NCI-H82 treated with DMSO at 0.1 percent for 48 hours (cell line): ENCODE data around the gene TMSB15A.
"Not testable (repeated sequence)": the region's sequence is repeated elsewhere in the genome, so short reads cannot be mapped to it uniquely, and the experiment has no call there.

Experiments used
- DNase-seq: peaks from one replicate; lab custom pipeline; 2025; ENCODE audit not compliant: unreplicated experiment; lab: John Stamatoyannopoulos, UW

The TMSB15A gene

DNA sequence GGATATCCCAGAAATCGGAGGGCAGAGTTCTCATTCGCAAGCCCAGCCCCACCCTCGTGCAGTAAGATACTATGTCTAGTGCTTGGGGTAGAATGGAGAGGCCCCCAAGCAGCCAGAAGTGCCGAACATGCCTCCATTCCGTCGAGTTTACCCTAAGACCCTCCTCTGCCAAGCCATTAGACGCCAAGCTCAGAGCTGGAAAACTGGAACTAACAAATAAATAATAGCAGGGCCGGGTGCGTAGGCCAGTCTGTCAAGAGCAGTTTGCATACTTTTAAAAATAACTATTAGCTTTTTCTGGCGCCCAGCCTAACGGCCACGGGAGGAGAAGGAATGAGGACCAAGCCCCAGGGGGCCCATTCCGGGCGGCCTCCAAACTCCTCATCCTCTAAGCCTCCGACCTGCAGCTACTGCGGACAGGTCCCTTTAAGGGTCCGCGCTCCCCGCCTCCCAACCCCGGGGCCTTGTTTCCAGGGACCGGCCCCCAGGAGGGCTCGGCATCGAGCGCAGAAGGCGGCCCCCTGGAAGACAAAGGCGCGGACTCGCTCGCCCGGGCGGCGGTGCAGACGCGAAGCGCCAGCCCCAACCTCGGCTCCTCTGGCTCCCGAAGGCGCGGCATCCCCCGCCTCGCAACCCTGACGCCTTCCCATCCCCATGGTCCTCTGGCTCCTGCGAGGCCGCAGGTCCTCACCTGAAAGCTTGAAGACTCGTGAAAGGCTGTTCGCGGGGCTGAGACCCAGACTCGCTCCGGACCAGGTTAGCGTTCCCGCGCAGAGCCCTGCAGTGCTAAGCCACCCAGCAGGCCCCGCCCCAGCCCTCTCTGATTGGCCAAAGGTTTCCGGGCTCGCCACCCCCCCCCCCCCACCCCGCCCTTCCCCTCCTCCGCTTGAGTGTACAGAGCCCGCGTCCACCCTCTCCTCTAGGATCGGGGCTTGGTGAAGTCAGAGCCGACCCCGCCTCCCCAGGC, at the start of gene TMSB15A:
TMSB15A (minus strand) TSS at position 765 of the 967 bp plus-strand sequence.
- DNase-seq: peak; percentile 39

GRCh38 chrX:102560423-102561068, 44.0 kb upstream of the TMSB15A start:
- no peak for DNase-seq

DNA sequence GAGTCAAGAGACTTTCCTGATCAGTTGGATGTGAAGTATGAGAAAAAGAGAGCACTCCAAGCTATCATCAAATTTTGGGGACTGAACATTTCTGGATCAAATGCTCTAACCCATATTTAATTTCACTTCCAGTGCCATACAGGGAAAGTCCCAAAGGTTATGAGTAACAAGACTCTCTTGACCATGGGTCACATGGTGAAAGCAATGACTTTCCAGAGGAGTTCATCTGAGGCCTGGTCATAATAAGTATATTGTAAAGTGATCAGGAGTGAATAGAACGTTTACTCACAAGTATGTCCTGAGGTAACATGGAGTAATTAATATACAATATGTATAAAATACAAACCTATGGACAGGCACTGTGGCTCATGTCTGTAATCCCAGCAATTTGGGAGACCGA, 42.1 kb upstream of the TMSB15A start:
- DNase-seq: no peak

- DNase-seq: no peak
Observed at GRCh38 chrX:102548231-102548630, 31.7 kb upstream of the TMSB15A start.

GRCh38 chrX:102546828-102547493, 30.4 kb upstream of the TMSB15A start:
- no peak for DNase-seq

DNA sequence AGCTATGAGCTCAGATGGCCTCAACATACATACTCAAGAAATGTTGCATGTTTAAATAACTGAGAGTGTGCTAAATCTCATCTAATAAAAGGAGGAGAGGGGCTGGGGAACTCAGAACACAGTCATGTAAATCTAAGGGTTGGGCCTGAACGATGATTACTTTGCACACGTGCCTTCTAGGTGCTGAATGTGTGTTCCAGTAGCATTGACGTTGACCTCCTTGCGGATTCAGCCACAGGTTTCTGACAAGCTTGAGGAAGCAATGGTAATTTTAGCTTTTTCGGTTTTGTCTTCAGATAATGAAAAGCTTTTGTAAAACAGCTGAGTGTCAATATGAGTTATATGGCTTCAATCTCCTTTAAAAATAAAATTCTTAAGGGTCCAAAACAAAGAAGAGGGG, 29.6 kb upstream of the TMSB15A start:
- DNase-seq: not testable (repeated sequence)

GRCh38 chrX:102535958-102536357, 19.4 kb upstream of the TMSB15A start:
- DNase-seq: no peak

- peak; percentile 14 for DNase-seq
Observed at GRCh38 chrX:102517326-102517725, 787 bp upstream of the TMSB15A start.

DNA sequence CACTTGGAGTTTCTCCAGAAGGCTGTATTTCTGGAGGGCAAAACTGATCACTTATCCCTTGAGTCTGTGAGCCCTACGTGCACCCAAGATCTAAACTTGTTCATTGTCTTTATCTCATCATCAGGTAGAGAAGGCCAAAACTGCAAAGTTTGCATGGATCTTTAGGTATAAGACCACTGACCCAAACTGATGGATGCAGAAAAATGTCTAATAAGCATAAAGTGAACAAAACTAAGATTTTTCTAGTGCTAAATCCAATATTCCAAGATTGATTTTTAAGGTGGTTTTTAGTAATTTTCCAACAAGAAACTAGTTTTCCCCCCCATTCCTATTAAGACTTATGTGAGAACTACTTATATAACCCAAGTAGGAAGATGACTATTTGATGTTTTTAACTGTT, 2.0 kb downstream of the TMSB15A start:
- no peak for DNase-seq

DNA sequence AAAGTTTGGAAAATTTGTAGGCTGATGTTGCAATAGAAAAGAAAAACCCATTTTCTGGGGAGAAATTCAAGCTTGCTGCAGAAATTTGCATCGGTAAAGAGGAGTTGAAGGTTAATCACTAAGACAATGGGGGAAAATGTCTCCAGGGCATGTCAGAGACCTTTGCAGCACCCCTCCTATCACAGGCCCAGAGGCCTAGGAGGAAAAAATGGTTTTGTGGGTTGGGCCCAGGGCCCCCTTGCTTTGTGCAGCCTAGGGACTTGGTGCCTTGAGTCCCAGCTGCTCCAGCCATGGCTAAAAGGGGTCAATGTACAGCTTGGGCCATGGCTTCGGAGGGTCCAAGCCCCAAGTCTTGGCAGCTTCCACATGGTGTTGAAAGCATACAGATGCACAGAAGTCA, 17.8 kb downstream of the TMSB15A start:
- DNase-seq: no peak

DNA sequence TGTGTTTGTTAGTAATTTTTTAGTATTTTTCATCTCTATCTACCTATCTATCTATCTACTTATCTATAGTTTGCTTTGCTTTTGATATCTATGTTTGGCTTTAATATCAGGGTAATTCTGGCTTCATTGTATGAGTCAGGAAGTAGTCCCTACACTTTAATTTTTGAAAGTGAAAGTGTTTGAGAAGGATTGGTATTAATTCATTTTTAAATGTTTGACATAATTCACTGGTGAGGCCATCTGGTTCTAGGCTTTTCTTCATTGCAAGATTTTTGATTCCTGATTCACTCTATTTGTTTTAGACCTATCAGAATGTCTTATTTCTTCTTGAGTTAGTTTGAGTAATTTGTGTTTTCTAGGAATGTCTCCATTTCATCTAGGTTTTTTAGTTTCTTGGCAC, 24.8 kb downstream of the TMSB15A start:
- no peak for DNase-seq

GRCh38 chrX:102478765-102479164, 37.8 kb downstream of the TMSB15A start:
- not testable (repeated sequence) for DNase-seq

- not testable (repeated sequence) for DNase-seq
Observed at GRCh38 chrX:102471762-102472220, 44.7 kb downstream of the TMSB15A start, which contains the start of gene TCP11X2. Gene TCP11X2 (minus strand): TSS chrX:102471812.

DNA sequence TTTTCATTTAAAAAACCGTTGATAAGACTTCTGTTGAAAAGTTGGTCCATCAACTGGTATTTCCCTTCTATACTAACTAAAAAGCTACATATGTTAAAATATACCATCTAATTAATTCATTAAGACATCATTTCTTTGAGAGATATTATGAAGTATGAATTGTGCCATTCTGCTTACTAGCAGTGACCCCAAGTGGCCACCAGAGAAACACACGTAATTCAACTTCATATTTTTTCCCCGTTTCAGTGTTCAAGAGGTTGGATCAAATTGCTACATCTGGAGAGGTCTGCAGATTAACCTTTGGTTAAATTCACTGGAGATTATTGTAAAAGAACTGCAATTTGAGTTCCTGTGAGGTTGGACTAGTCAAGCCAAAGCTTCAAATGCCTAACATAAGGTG, 46.3 kb downstream of the TMSB15A start:
- DNase-seq: not testable (repeated sequence)
